Esophagus muscularis mucosa (tissue), 4 donors: ENCODE data around the gene HRNR. TPM values are rescaled to one million over a fixed set of nuclear protein-coding genes. Genes with fewer than 3 reads are reported as not detected.

ENCODE experiments used
- DNase-seq: peaks from one replicate; pipeline ENCODE4 v3.0.0-alpha.2; 2017; ENCODE audit errors: extremely low spot score
- H3K27ac ChIP-seq, 4 donors: fragments of 200-600 bp; sonication (generic); replicated peaks in 1 of 4; 1 replicate in 3 of 4; 2 replicates in 1 of 4; pipeline ENCODE4 v1.5.1; 2016 to 2019; ENCODE audit warnings: mild to moderate bottlenecking in 1 of 4
- H3K27me3 ChIP-seq, 4 donors: fragments of 200-600 bp; sonication (generic); one replicate each; pipeline versions ENCODE4 v1.5.1 to v1.6.0; 2016 to 2019
- H3K36me3 ChIP-seq, 4 donors: fragments of 200-600 bp; sonication (generic); one replicate each; pipeline ENCODE4 v1.5.1; 2016 to 2019
- H3K4me1 ChIP-seq, 4 donors: fragments of 200-600 bp; sonication (generic); one replicate each; pipeline ENCODE4 v1.5.1; 2016 to 2019
- H3K4me3 ChIP-seq, 4 donors: fragments of 200-600 bp; sonication (generic); 1 replicate in 2 of 4; 2 replicates in 2 of 4; pipeline ENCODE4 v1.5.1; 2016 to 2019; ENCODE audit warnings: mild to moderate bottlenecking in 4 of 4, moderate library complexity in 1 of 4
- H3K9me3 ChIP-seq, 4 donors: fragments of 200-600 bp; sonication (generic); 1 replicate in 3 of 4; 2 replicates in 1 of 4; pipeline ENCODE4 v1.5.1; 2016 to 2019
- CTCF ChIP-seq, 3 experiments: fragments of 200-600 bp in 2 of 3; fragments of 450-650 bp in 1 of 3; sonication (generic) in 2 of 3; IDR thresholded peaks; one replicate each; pipeline ENCODE4 v1.5.1; 2017 to 2019; ENCODE audit warnings: antibody characterized with exemption in 3 of 3, mild to moderate bottlenecking in 2 of 3, moderate library complexity in 1 of 3
- EP300 ChIP-seq: sonication (generic); formaldehyde crosslinking; IDR thresholded peaks from one replicate; pipeline ENCODE4 v1.6.1; 2017; ENCODE audit warnings: antibody characterized with exemption
- POLR2A ChIP-seq: fragments of 450-650 bp; IDR thresholded peaks from one replicate; pipeline ENCODE4 v1.6.1; 2017; ENCODE audit warnings: antibody characterized with exemption, moderate library complexity, mild to moderate bottlenecking, low read depth
- POLR2AphosphoS5 ChIP-seq, 2 donors: sonication (generic); formaldehyde crosslinking; IDR thresholded peaks; one replicate each; pipeline ENCODE4 v1.6.1; 2017; ENCODE audit warnings: antibody characterized with exemption in 2 of 2
- WGBS: methylation state at CpG from one replicate; pipeline ENCODE4 v1.1.5; 2018; 5-methylcytosine and 5-hydroxymethylcytosine counted together
- intact Hi-C: fragments of 100-400 bp; cut with DNase I; formaldehyde crosslinking; loops from one replicate; pipeline ENCODE4 v1.15.1; 2023
- total RNA-seq, 4 donors: library from RNA; depleted of rRNA; stranded (reverse); fragments of >200 nt; gene quantifications; one replicate each; pipeline versions ENCODE4 v1.1.0 to v1.2.1, GENCODE V29; 2016

The HRNR gene
- total RNA-seq, 4 donors from 2014 or later = not detected

GRCh38 chr1:152189657-152190442, 34.1 kb downstream of the HRNR start:
- H3K36me3 ChIP-seq = no peaks in the 10 kb centered on the region
- H3K27me3 ChIP-seq = peaks cover 0 to 4% (median 0%) of the 10 kb centered on the region in 4 donors
- peak; percentile 57 to 65 (median 57) for TF ChIP-seq CTCF (IDR thresholded peaks at IDR 0.05)
- TF ChIP-seq POLR2A = no peak
- H3K4me1 ChIP-seq = peaks cover 0 to 23% (median 15%) of the 10 kb centered on the region in 4 donors
- 30% methylated on average over 9 of the region's 9 CpGs for WGBS
- DNase-seq = no peak
- intact Hi-C loops = loop anchor here (2.0 kb wide), 1 partner anchor 269 kb away; no protein-coding TSS in a partner anchor
- H3K4me3 ChIP-seq = peak overlapping the region; percentile 52 to 67 (median 60)
- H3K27ac ChIP-seq = peak overlapping the region in 3 of 4 donors; percentile 53 to 76 (median 76)
- H3K9me3 ChIP-seq = no peaks in the 10 kb centered on the region

- H3K27ac ChIP-seq = peak overlapping the region; percentile 53 to 76 (median 66)
- intact Hi-C loops = loop anchor here (2.0 kb wide), 1 partner anchor 270 kb away; no protein-coding TSS in a partner anchor
- H3K9me3 ChIP-seq = no peaks in the 10 kb centered on the region
- H3K4me3 ChIP-seq = peak overlapping the region; percentile 52 to 67 (median 60)
- no peaks in the 10 kb centered on the region for H3K36me3 ChIP-seq
- peaks cover 0 to 4% (median 0%) of the 10 kb centered on the region in 4 donors for H3K27me3 ChIP-seq
- TF ChIP-seq POLR2A (no peak), CTCF (IDR thresholded peaks at IDR 0.05) (peak; percentile 71 to 83 (median 77))
- H3K4me1 ChIP-seq = peaks cover 0 to 23% (median 15%) of the 10 kb centered on the region in 4 donors
- no peak for DNase-seq
- 17% methylated on average over 25 of the region's 62 CpGs for WGBS
These were observed 35.1 kb downstream of the HRNR start for GRCh38 chr1:152188673-152189591.

GRCh38 chr1:152186556-152187285, 37.3 kb downstream of the HRNR start:
- no peak overlapping the region for H3K4me3 ChIP-seq
- H3K9me3 ChIP-seq = no peaks in the 10 kb centered on the region
- intact Hi-C loops = no loop called here
- no peak for TF ChIP-seq EP300
- TF ChIP-seq POLR2A = no peak
- TF ChIP-seq POLR2AphosphoS5 (IDR thresholded peaks at IDR 0.05) = no peak
- TF ChIP-seq CTCF (IDR thresholded peaks at IDR 0.05) = no peak
- H3K4me1 ChIP-seq = peaks cover 0 to 26% (median 20%) of the 10 kb centered on the region in 4 donors
- H3K27me3 ChIP-seq = peaks cover 0 to 4% (median 0%) of the 10 kb centered on the region in 4 donors
- no peaks in the 10 kb centered on the region for H3K36me3 ChIP-seq
- WGBS = 77% methylated on average over 5 of the region's 5 CpGs
- no peak for DNase-seq
- no peak overlapping the region for H3K27ac ChIP-seq

- H3K36me3 ChIP-seq = no peaks in the 10 kb centered on the region
- H3K4me3 ChIP-seq = no peak overlapping the region
- no peaks in the 10 kb centered on the region for H3K9me3 ChIP-seq
- TF ChIP-seq POLR2A (no peak), CTCF (IDR thresholded peaks at IDR 0.05) (peak; percentile 64 to 87 (median 72))
- 28% methylated on average over 8 of the region's 8 CpGs for WGBS
- intact Hi-C loops = no loop called here
- peaks cover 0 to 26% (median 20%) of the 10 kb centered on the region in 4 donors for H3K4me1 ChIP-seq
- no peak overlapping the region for H3K27ac ChIP-seq
- peaks cover 0 to 4% (median 0%) of the 10 kb centered on the region in 4 donors for H3K27me3 ChIP-seq
- DNase-seq = no peak
These were observed 38.2 kb downstream of the HRNR start for GRCh38 chr1:152185544-152186391.
